Erythroblast (primary cell): ENCODE results near the gene TMEM61.

Experiments
- GATA1 ChIP-seq: IDR thresholded peaks from 2 replicates; pipeline ENCODE4 v1.6.1; 2011; ENCODE audit warnings: low read depth, mild to moderate bottlenecking, control low read depth, low read length, moderate library complexity
- POLR2A ChIP-seq: IDR thresholded peaks from 2 replicates; pipeline ENCODE4 v1.6.1; 2011; ENCODE audit warnings: mild to moderate bottlenecking, low read length

DNA sequence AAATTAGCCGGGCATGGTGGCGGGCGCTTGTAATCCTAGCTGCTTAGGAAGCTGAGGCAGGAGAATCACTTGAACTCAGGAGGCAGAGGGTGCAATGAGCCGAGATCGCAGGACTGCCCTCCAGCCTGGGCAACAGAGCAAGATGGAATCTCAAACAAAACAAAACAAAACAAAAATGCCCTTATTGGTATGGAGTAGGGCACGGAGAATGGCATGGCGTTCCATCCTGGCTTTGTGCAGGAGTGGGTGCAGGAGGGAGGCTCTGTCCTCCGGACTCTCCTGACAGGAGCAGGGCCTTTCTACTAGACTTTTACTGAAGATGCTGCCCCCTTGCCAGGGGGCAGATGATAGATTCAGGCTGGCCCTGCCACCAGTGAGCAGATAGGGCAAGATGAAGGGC is 1.0 kb downstream of the TMEM61 start:
- no peak for TF ChIP-seq GATA1
- no peak for TF ChIP-seq POLR2A
